Endothelial cell (in vitro differentiated cells): ENCODE data around the gene VASH2. TPM values are rescaled to one million over a fixed set of nuclear protein-coding genes. Genes with fewer than 3 reads are reported as not detected.
A peak's percentile ranks its signal among the peaks of the same experiment; 100 is the strongest.
"Not testable (repeated sequence)": the region's sequence is repeated elsewhere in the genome, so short reads cannot be mapped to it uniquely, and the experiment has no call there.

Source experiments
- DNase-seq: peaks from one replicate; pipeline ENCODE4 v3.0.0; 2021; ENCODE audit warnings: low spot score
- H3K27ac Mint-ChIP-seq: one replicate; pipeline ENCODE4 v1.8.0; 2021; ENCODE audit warnings: mixed read lengths, inconsistent platforms; ENCODE audit not compliant: unreplicated experiment
- H3K27me3 Mint-ChIP-seq: one replicate; pipeline ENCODE4 v1.8.0; 2021; ENCODE audit warnings: mild to moderate bottlenecking, moderate library complexity, mixed read lengths, inconsistent platforms; ENCODE audit not compliant: unreplicated experiment
- H3K36me3 Mint-ChIP-seq: one replicate; pipeline ENCODE4 v1.8.0; 2021; ENCODE audit warnings: mild to moderate bottlenecking, low read depth, mixed read lengths, inconsistent platforms; ENCODE audit not compliant: unreplicated experiment
- H3K4me1 Mint-ChIP-seq: one replicate; pipeline ENCODE4 v1.8.0; 2021; ENCODE audit warnings: mild to moderate bottlenecking, mixed read lengths, inconsistent platforms; ENCODE audit not compliant: unreplicated experiment
- H3K4me3 Mint-ChIP-seq: one replicate; pipeline ENCODE4 v1.8.0; 2021; ENCODE audit warnings: mild to moderate bottlenecking, mixed read lengths, inconsistent platforms; ENCODE audit not compliant: unreplicated experiment
- H3K9me3 Mint-ChIP-seq: one replicate; pipeline ENCODE4 v1.8.0; 2021; ENCODE audit warnings: mixed read lengths, inconsistent platforms; ENCODE audit not compliant: unreplicated experiment
- long read RNA-seq: library from polyadenylated mRNA; unstranded; transcript quantifications from one replicate; pipeline ENCODE4 v2.0.0, GENCODE V29; 2020; ENCODE audit not compliant: unreplicated experiment
- total RNA-seq: library from RNA; stranded (reverse); fragmentation: NEBNext Ultra II Directional; extraction: Animal tissue kit (Norgen Biotek cat#: 25700); gene quantifications from one replicate; pipeline ENCODE4 v1.2.1, GENCODE V29; 2021; ENCODE audit not compliant: unreplicated experiment
- TF ChIP-seq, protein P1 (sequence below): fragments of 200-600 bp; sonication (generic); IDR thresholded peaks from one replicate; pipeline ENCODE4 v1.5.0; 2021; ENCODE audit warnings: antibody characterized with exemption; ENCODE audit not compliant: unreplicated experiment

Gene VASH2
- total RNA-seq = 8.3 TPM
- long read RNA-seq = 0 reads

DNA sequence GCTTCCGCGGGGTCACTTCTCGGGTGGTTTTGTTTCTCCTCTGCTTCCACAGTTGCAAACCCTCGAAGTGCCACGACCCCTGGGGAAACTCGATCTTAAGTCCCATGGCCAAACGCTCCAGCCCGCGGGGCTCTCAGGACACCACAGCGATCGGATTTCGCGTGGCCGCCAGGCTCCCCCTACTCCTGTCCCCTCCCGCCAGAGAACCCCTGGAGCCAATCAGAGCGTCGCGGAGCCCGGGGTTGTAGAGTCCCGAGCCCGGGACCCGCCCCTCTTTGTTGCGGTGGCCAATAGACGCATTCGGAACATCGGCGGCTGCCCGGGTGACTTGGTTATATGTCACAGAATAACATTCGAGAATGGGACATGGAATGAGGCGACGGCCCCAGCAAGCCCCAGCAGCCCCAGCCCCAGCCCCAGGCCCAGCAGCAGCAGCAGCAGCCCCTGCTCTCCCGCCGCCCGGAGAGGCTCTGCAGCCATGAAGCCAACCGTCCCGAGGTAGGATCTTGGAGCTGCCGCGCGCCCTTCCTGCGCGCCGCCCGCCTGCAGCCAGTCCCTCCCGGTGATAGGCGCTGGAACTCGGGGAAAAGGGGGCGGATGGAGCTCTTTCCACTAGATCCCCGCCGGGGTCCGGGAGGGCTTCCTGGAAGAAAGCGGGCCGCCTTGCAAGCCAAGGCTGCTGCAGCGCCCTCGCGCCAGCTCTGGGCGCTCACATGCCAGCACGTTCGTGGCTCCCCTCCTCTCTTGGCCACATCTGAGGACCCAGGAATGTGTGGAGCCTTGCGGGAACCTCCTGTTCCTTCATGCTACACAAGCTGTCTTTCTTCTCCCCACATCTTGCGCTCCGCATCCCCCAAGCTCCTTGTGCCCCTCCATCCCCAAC, at the start of gene VASH2:
Gene VASH2 (plus strand): TSS at position 299 of the 883 bp plus-strand sequence. CDS start 1,002 bp downstream, outside the sequence.
- peak within 1 kb of the TSS; percentile 90 for H3K4me3 Mint-ChIP-seq
- H3K27ac Mint-ChIP-seq = peak within 1 kb of the TSS; percentile 38
- H3K9me3 Mint-ChIP-seq = no peaks in the 10 kb centered on the region
- H3K36me3 Mint-ChIP-seq = peaks cover 4% of the 10 kb centered on the region
- peaks cover 11% of the 10 kb centered on the region for H3K4me1 Mint-ChIP-seq
- TF ChIP-seq, protein P1, sequence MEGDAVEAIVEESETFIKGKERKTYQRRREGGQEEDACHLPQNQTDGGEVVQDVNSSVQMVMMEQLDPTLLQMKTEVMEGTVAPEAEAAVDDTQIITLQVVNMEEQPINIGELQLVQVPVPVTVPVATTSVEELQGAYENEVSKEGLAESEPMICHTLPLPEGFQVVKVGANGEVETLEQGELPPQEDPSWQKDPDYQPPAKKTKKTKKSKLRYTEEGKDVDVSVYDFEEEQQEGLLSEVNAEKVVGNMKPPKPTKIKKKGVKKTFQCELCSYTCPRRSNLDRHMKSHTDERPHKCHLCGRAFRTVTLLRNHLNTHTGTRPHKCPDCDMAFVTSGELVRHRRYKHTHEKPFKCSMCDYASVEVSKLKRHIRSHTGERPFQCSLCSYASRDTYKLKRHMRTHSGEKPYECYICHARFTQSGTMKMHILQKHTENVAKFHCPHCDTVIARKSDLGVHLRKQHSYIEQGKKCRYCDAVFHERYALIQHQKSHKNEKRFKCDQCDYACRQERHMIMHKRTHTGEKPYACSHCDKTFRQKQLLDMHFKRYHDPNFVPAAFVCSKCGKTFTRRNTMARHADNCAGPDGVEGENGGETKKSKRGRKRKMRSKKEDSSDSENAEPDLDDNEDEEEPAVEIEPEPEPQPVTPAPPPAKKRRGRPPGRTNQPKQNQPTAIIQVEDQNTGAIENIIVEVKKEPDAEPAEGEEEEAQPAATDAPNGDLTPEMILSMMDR = no peak
- DNase-seq = peak; percentile 77
- peaks cover 10% of the 10 kb centered on the region for H3K27me3 Mint-ChIP-seq

- H3K4me1 Mint-ChIP-seq = peaks cover 4% of the 10 kb centered on the region
- peaks cover 29% of the 10 kb centered on the region for H3K36me3 Mint-ChIP-seq
- no peak for DNase-seq
- peaks cover 9% of the 10 kb centered on the region for H3K9me3 Mint-ChIP-seq
- TF ChIP-seq, protein P1 = no peak
- no peak overlapping the region for H3K4me3 Mint-ChIP-seq
- no peaks in the 10 kb centered on the region for H3K27me3 Mint-ChIP-seq
- no peak overlapping the region for H3K27ac Mint-ChIP-seq
Observed at GRCh38 chr1:212901290-212901689, 49.1 kb upstream of the VASH2 start.

- H3K27me3 Mint-ChIP-seq = no peaks in the 10 kb centered on the region
- peaks cover 9% of the 10 kb centered on the region for H3K9me3 Mint-ChIP-seq
- peaks cover 4% of the 10 kb centered on the region for H3K4me1 Mint-ChIP-seq
- TF ChIP-seq, protein P1 = no peak
- DNase-seq = no peak
- H3K4me3 Mint-ChIP-seq = no peak overlapping the region
- peaks cover 27% of the 10 kb centered on the region for H3K36me3 Mint-ChIP-seq
- no peak overlapping the region for H3K27ac Mint-ChIP-seq
Observed at GRCh38 chr1:212902054-212902453, 48.3 kb upstream of the VASH2 start.

DNA sequence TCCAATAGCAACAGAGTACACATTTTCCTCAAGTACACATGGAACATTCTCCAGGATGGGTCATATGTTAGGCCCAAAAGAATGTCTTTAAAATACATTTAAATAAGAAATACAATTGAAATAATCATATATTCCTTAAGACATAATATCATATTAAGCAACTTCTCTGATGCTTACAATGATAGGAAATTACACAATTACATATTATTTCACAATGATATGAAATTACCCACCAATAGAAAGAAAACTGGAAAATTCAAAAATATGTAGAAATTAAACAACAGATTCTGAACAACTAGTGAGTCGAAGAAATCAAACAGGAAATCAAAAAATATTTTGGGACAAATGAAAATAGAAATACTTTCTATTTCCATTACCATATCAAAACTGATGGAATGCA, 46.7 kb upstream of the VASH2 start:
- no peak overlapping the region for H3K4me3 Mint-ChIP-seq
- H3K9me3 Mint-ChIP-seq = peaks cover 9% of the 10 kb centered on the region
- peaks cover 3% of the 10 kb centered on the region for H3K27me3 Mint-ChIP-seq
- H3K27ac Mint-ChIP-seq = no peak overlapping the region
- peaks cover 11% of the 10 kb centered on the region for H3K4me1 Mint-ChIP-seq
- no peak for DNase-seq
- TF ChIP-seq, protein P1 = no peak
- peaks cover 21% of the 10 kb centered on the region for H3K36me3 Mint-ChIP-seq

DNA sequence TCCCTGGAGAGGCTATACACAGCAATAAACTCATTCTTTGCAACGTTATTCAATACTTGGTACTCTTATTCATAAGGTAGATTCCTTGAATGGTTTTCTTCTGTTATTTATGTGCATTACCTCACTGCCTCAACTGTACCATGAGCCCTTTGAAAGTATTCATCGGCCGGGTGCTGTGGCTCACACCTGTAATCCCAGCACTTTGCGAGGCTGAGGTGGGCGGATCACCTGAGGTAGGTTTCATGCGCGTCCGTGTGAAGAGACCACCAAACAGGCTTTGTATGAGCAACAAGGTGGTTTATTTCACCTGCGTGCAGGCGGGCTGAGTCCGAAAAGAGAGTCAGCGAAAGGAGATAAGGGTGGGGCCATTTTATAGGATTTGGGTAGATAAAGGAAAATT, 42.3 kb upstream of the VASH2 start:
- not testable (repeated sequence) for H3K4me3 Mint-ChIP-seq, H3K27ac Mint-ChIP-seq

More for the DNA sequence above, 42.3 kb upstream of the VASH2 start:
- not testable (repeated sequence) for H3K9me3 Mint-ChIP-seq, DNase-seq, H3K36me3 Mint-ChIP-seq, H3K27me3 Mint-ChIP-seq
- H3K4me1 Mint-ChIP-seq = peaks cover 12% of the 10 kb centered on the region
